Esophagus squamous epithelium (tissue), 4 donors: ENCODE results near the gene CYB5R3.

Source experiments
- CTCF ChIP-seq, 6 experiments: fragments of 450-650 bp in 4 of 6; fragments of 200-600 bp in 2 of 6; sonication (generic) in 2 of 6; IDR thresholded peaks; one replicate each; pipeline ENCODE4 v1.5.1; 2016 to 2019; ENCODE audit warnings: antibody characterized with exemption in 6 of 6, mild to moderate bottlenecking in 4 of 6, moderate library complexity in 4 of 6
- POLR2A ChIP-seq, 4 donors: fragments of 450-650 bp; IDR thresholded peaks; one replicate each; pipeline ENCODE4 v1.6.1; 2017; ENCODE audit warnings: antibody characterized with exemption in 4 of 4, mild to moderate bottlenecking in 4 of 4, moderate library complexity in 3 of 4

- TF ChIP-seq CTCF (IDR thresholded peaks at IDR 0.05) (no peak), POLR2A (IDR thresholded peaks at IDR 0.05) (no peak)
Measured at GRCh38 chr22:42683578-42684283, 34.5 kb upstream of the CYB5R3 start.
